ENCODE results near the gene OSGIN1. TPM values are rescaled to one million over a fixed set of nuclear protein-coding genes. Genes with fewer than 3 reads are reported as not detected.

OSGIN1 gene, protein sequence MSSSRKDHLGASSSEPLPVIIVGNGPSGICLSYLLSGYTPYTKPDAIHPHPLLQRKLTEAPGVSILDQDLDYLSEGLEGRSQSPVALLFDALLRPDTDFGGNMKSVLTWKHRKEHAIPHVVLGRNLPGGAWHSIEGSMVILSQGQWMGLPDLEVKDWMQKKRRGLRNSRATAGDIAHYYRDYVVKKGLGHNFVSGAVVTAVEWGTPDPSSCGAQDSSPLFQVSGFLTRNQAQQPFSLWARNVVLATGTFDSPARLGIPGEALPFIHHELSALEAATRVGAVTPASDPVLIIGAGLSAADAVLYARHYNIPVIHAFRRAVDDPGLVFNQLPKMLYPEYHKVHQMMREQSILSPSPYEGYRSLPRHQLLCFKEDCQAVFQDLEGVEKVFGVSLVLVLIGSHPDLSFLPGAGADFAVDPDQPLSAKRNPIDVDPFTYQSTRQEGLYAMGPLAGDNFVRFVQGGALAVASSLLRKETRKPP
- 2.2 and 4.1 TPM in 2 replicates for total RNA-seq

DNA sequence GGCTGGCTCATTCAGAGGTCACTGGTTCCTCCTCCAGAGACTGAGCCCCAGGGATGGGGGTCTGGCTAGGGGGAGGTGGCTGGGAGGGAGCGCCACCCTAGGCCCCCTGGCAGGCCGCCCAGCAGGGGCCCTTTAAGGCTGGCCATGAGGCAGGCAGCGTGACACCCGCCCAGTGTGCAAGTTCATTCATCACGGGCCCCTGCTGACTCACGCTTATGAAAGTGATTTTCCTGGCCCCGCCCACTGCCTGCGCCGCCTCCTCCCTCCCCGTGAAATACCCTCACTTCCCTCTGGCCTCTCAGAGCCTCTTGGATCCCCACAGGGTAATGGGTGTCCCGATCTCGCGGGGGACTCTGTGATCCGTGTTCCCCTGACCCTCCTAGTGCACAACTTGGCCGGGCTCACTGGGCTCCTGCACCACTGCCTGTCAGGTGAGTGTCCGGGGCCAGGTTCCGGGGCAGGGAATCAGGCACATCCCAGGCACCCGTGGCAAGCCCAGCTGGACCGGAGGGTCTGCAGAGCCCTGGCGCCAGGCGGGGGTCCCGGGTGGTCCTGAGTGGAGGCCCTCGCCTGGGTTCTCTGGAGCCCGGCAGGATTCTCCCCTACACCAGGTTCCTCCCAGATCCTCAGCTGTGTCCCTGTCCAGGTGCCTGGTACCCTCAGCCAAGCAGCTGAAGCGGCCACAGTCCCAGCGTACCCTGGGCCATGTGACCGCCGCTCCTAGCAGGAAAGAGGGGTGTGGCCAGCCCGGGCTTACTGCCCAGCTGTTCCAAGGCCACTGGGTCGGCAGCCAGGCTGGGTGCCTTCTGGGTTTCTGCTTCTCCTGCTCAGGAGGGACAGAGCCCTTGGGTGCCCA lies at the start of gene OSGIN1:
Gene OSGIN1 (plus strand): TSS at position 301 of the 856 bp plus-strand sequence. CDS start 4,432 bp downstream, outside the sequence.

DNA sequence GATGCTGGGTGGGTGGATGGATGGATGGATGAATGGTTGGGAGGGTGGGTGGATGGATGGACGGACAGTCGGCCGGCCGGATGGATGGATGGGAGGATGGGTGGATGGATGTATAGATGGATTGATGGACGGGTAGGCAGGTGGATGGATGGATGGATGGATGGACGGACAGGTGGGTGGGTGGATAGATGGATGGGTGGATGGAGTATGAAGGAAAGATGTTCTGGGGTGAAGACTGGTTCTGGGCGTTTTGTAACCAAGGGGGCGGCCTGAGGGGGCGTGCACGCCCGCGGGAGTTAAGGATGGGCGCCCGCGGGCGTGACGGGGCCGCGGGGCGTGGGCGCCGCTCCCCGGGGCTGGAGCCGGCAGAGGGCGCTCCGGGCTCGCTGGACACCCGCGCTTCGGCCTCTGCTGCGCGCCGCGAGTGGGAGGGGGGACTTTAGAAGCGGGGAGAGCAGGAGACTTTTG lies 14.8 kb downstream of the OSGIN1 start, which contains the start of gene NECAB2:
Gene NECAB2 (plus strand): TSS at position 407 of the 468 bp plus-strand sequence. CDS start 405 bp downstream, outside the sequence.

Other genes starting within 250 kb of the OSGIN1 start
- gene HSBP1, start 145.3 kb upstream of the OSGIN1 start, total RNA-seq = 142 and 165 TPM in 2 replicates
- 3.2 TPM in 2 replicates for gene MLYCD, start 54.1 kb upstream of the OSGIN1 start, total RNA-seq
- 0.13 TPM in 1 of 2 replicates, not detected in the other for gene NECAB2, start 15.0 kb downstream of the OSGIN1 start, total RNA-seq
- gene SLC38A8, start 89.6 kb downstream of the OSGIN1 start, total RNA-seq = not detected in 2 replicates
- gene MBTPS1, start 163.7 kb downstream of the OSGIN1 start, total RNA-seq = 101 and 121 TPM in 2 replicates
- 16.9 and 19.1 TPM in 2 replicates for gene HSDL1, start 191.9 kb downstream of the OSGIN1 start, total RNA-seq
- gene DNAAF1, start 192.1 kb downstream of the OSGIN1 start, total RNA-seq = under 0.01 and 0.06 TPM in 2 replicates
- 9.8 and 13.9 TPM in 2 replicates for gene TAF1C, start 233.8 kb downstream of the OSGIN1 start, total RNA-seq
- not detected in 2 replicates for gene ADAD2, start 237.9 kb downstream of the OSGIN1 start, total RNA-seq